ENCODE measurements around the gene TRIP13.
"Not testable (repeated sequence)": the region's sequence is repeated elsewhere in the genome, so short reads cannot be mapped to it uniquely, and the experiment has no call there.

Gene TRIP13

GRCh38 chr5:872301-872700 is 20.4 kb upstream of the TRIP13 start:
- no peak for DNase-seq (ENCODE audit: low spot score)

- DNase-seq (ENCODE audit: low spot score): no peak
These were observed 19.4 kb upstream of the TRIP13 start for GRCh38 chr5:873328-873727.

- DNase-seq (ENCODE audit: low spot score): no peak
These were observed 16.8 kb upstream of the TRIP13 start for GRCh38 chr5:875931-876330.

- no peak for DNase-seq (ENCODE audit: low spot score)
These were observed 16.0 kb upstream of the TRIP13 start for GRCh38 chr5:876398-877365.

- DNase-seq (ENCODE audit: low spot score): no peak
These were observed 14.6 kb upstream of the TRIP13 start for GRCh38 chr5:878125-878524.

- not testable (repeated sequence) for DNase-seq (ENCODE audit: low spot score)
These were observed 14.0 kb upstream of the TRIP13 start for GRCh38 chr5:878677-879076.

GRCh38 chr5:880816-881550 is 11.7 kb upstream of the TRIP13 start:
- no peak for DNase-seq (ENCODE audit: low spot score)

- no peak for DNase-seq (ENCODE audit: low spot score)
These were observed 11.1 kb upstream of the TRIP13 start for GRCh38 chr5:881551-881935.

GRCh38 chr5:882253-883183 is 10.2 kb upstream of the TRIP13 start:
- DNase-seq (ENCODE audit: low spot score): no peak

- DNase-seq (ENCODE audit: low spot score): peak; percentile 39
These were observed 9.1 kb upstream of the TRIP13 start for GRCh38 chr5:883475-884181.

- no peak for DNase-seq (ENCODE audit: low spot score)
These were observed 8.1 kb upstream of the TRIP13 start for GRCh38 chr5:884345-885126.

GRCh38 chr5:885127-885442 is 7.6 kb upstream of the TRIP13 start:
- no peak for DNase-seq (ENCODE audit: low spot score)

GRCh38 chr5:885529-885928 is 7.2 kb upstream of the TRIP13 start:
- DNase-seq (ENCODE audit: low spot score): peak; percentile 59

- DNase-seq (ENCODE audit: low spot score): no peak
These were observed 6.6 kb upstream of the TRIP13 start for GRCh38 chr5:886036-886435.

- no peak for DNase-seq (ENCODE audit: low spot score)
These were observed 5.9 kb upstream of the TRIP13 start for GRCh38 chr5:886716-887325.

GRCh38 chr5:887947-888637 is 4.6 kb upstream of the TRIP13 start:
- DNase-seq (ENCODE audit: low spot score): no peak

- no peak for DNase-seq (ENCODE audit: low spot score)
These were observed 4.0 kb upstream of the TRIP13 start for GRCh38 chr5:888638-889035.

- DNase-seq (ENCODE audit: low spot score): no peak
These were observed 3.5 kb upstream of the TRIP13 start for GRCh38 chr5:889075-889710.

- DNase-seq (ENCODE audit: low spot score): no peak
These were observed 1.4 kb upstream of the TRIP13 start for GRCh38 chr5:891117-891836.
